Sigmoid colon (tissue), 4 donors: ENCODE measurements around the gene SPOCK2.

Experiments
- CTCF ChIP-seq, 4 experiments: fragments of 450-650 bp in 3 of 4; fragments of 200-600 bp in 1 of 4; IDR thresholded peaks; one replicate each; pipeline ENCODE4 v1.5.1; 2016 to 2019; ENCODE audit warnings: antibody characterized with exemption in 4 of 4, mild to moderate bottlenecking in 3 of 4, moderate library complexity in 2 of 4
- POLR2A ChIP-seq, 2 donors: fragments of 450-650 bp; IDR thresholded peaks; one replicate each; pipeline ENCODE4 v1.6.1; 2016; ENCODE audit warnings: antibody characterized with exemption in 2 of 2, mild to moderate bottlenecking in 2 of 2, moderate library complexity in 2 of 2
- POLR2AphosphoS5 ChIP-seq, 4 donors: sonication (generic); formaldehyde crosslinking; IDR thresholded peaks; one replicate each; pipeline ENCODE4 v1.6.1; 2017; ENCODE audit warnings: antibody characterized with exemption in 4 of 4

DNA sequence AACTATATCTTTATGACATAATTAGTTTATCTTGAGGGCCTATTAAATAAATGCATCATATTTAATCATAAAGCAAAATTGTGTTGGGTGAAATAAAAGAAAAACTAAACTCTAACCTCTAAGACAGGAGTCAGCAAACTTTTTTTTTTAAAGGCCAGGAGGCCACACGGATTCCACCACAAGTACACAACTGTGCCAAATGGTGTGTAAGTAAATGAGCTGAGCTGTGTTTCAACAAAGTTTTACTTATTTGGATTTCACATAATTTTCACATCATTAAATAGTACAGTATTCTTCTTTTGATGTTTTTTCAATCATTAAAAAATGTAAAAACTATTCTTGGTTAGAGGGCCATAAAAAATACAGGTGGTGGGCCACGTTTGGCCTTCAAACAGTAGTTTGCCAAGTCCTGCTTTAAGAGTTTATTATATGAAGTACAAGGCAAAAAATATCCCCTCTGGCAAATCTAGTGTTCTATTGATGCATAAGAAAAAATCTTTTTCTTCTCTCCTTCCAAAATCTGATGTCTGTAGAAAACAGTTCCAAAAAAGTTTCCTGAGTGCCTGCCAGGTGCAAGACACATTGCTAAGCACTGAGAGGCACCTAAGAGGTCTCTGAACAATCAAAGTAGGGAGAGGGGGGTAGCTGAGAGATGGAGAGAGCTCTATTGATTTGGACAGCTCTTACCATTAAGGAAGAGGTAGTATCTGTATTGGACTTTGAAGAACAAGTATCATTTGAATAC, 26.5 kb upstream of the SPOCK2 start:
- TF ChIP-seq POLR2AphosphoS5 (IDR thresholded peaks at IDR 0.05) (no peak), POLR2A (IDR thresholded peaks at IDR 0.05) (no peak), CTCF (IDR thresholded peaks at IDR 0.05) (no peak)
